Measurements from ENCODE around the gene PDLIM4.

The PDLIM4 gene

GRCh38 chr5:132219289-132219970 lies 38.1 kb upstream of the PDLIM4 start:
- Histone ChIP-seq H3K4me1 (ENCODE audit: insufficient read depth, low read length) (no peaks in the 10 kb centered on the region), H3K27me3 (ENCODE audit: insufficient read depth, low read length) (no peaks in the 10 kb centered on the region), H3K4me3 (ENCODE audit: low read length) (no peak overlapping the region), H3K36me3 (ENCODE audit: insufficient read depth, low read length) (no peaks in the 10 kb centered on the region), H3K9ac (ENCODE audit: low read depth, low read length) (no peak overlapping the region), H3K27ac (ENCODE audit: low read depth, low read length) (no peak overlapping the region), H3K9me3 (ENCODE audit: insufficient read depth, low read depth, low read length) (no peaks in the 10 kb centered on the region)
- 91% methylated on average over 6 of the region's 6 CpGs for WGBS

GRCh38 chr5:132219981-132220380 lies 37.5 kb upstream of the PDLIM4 start:
- no peaks in the 10 kb centered on the region for H3K27me3 ChIP-seq (ENCODE audit: insufficient read depth, low read length)
- H3K27ac ChIP-seq (ENCODE audit: low read depth, low read length): no peak overlapping the region
- no peaks in the 10 kb centered on the region for H3K4me1 ChIP-seq (ENCODE audit: insufficient read depth, low read length)
- no peaks in the 10 kb centered on the region for H3K9me3 ChIP-seq (ENCODE audit: insufficient read depth, low read depth, low read length)
- 91% methylated on average over 1 of the region's 1 CpG for WGBS
- H3K4me3 ChIP-seq (ENCODE audit: low read length): no peak overlapping the region
- no peak overlapping the region for H3K9ac ChIP-seq (ENCODE audit: low read depth, low read length)
- H3K36me3 ChIP-seq (ENCODE audit: insufficient read depth, low read length): no peaks in the 10 kb centered on the region

GRCh38 chr5:132220491-132220890 lies 37.0 kb upstream of the PDLIM4 start:
- Histone ChIP-seq H3K36me3 (ENCODE audit: insufficient read depth, low read length) (no peaks in the 10 kb centered on the region), H3K27ac (ENCODE audit: low read depth, low read length) (no peak overlapping the region)
- 89% methylated on average over 2 of the region's 2 CpGs for WGBS

GRCh38 chr5:132221781-132222648 lies 35.5 kb upstream of the PDLIM4 start:
- no peaks in the 10 kb centered on the region for H3K4me1 ChIP-seq (ENCODE audit: insufficient read depth, low read length)
- H3K27me3 ChIP-seq (ENCODE audit: insufficient read depth, low read length): peaks cover 17% of the 10 kb centered on the region
- H3K4me3 ChIP-seq (ENCODE audit: low read length): no peak overlapping the region
- H3K9ac ChIP-seq (ENCODE audit: low read depth, low read length): no peak overlapping the region
- no peaks in the 10 kb centered on the region for H3K9me3 ChIP-seq (ENCODE audit: insufficient read depth, low read depth, low read length)
- H3K27ac ChIP-seq (ENCODE audit: low read depth, low read length): no peak overlapping the region
- 91% methylated on average over 7 of the region's 7 CpGs for WGBS
- no peaks in the 10 kb centered on the region for H3K36me3 ChIP-seq (ENCODE audit: insufficient read depth, low read length)

More at GRCh38 chr5:132220491-132220890, 37.0 kb upstream of the PDLIM4 start:
- H3K9ac ChIP-seq (ENCODE audit: low read depth, low read length): no peak overlapping the region
- no peaks in the 10 kb centered on the region for H3K4me1 ChIP-seq (ENCODE audit: insufficient read depth, low read length)
- no peaks in the 10 kb centered on the region for H3K9me3 ChIP-seq (ENCODE audit: insufficient read depth, low read depth, low read length)
- peaks cover 2% of the 10 kb centered on the region; the same call in 1 of the 2 replicates for H3K27me3 ChIP-seq (ENCODE audit: insufficient read depth, low read length)
- no peak overlapping the region for H3K4me3 ChIP-seq (ENCODE audit: low read length)

- Histone ChIP-seq H3K4me3 (ENCODE audit: low read length) (no peak overlapping the region), H3K9me3 (ENCODE audit: insufficient read depth, low read depth, low read length) (no peaks in the 10 kb centered on the region), H3K36me3 (ENCODE audit: insufficient read depth, low read length) (no peaks in the 10 kb centered on the region), H3K4me1 (ENCODE audit: insufficient read depth, low read length) (no peaks in the 10 kb centered on the region), H3K9ac (ENCODE audit: low read depth, low read length) (no peak overlapping the region), H3K27me3 (ENCODE audit: insufficient read depth, low read length) (peaks cover 22% of the 10 kb centered on the region), H3K27ac (ENCODE audit: low read depth, low read length) (no peak overlapping the region)
- 95% methylated on average over 3 of the region's 3 CpGs for WGBS
Measured at GRCh38 chr5:132222649-132223038, 34.9 kb upstream of the PDLIM4 start.

GRCh38 chr5:132223861-132224260 lies 33.6 kb upstream of the PDLIM4 start:
- Histone ChIP-seq H3K9me3 (ENCODE audit: insufficient read depth, low read depth, low read length) (no peaks in the 10 kb centered on the region), H3K4me1 (ENCODE audit: insufficient read depth, low read length) (no peaks in the 10 kb centered on the region), H3K27me3 (ENCODE audit: insufficient read depth, low read length) (peaks cover 26% of the 10 kb centered on the region), H3K27ac (ENCODE audit: low read depth, low read length) (no peak overlapping the region), H3K9ac (ENCODE audit: low read depth, low read length) (no peak overlapping the region), H3K4me3 (ENCODE audit: low read length) (no peak overlapping the region), H3K36me3 (ENCODE audit: insufficient read depth, low read length) (no peaks in the 10 kb centered on the region)
- WGBS: 90% methylated on average over 2 of the region's 2 CpGs

- Histone ChIP-seq H3K36me3 (ENCODE audit: insufficient read depth, low read length) (no peaks in the 10 kb centered on the region), H3K27me3 (ENCODE audit: insufficient read depth, low read length) (peaks cover 34% of the 10 kb centered on the region), H3K9ac (ENCODE audit: low read depth, low read length) (no peak overlapping the region), H3K27ac (ENCODE audit: low read depth, low read length) (no peak overlapping the region), H3K4me1 (ENCODE audit: insufficient read depth, low read length) (no peaks in the 10 kb centered on the region), H3K4me3 (ENCODE audit: low read length) (no peak overlapping the region), H3K9me3 (ENCODE audit: insufficient read depth, low read depth, low read length) (no peaks in the 10 kb centered on the region)
- 92% methylated on average over 1 of the region's 1 CpG for WGBS
Measured at GRCh38 chr5:132224716-132225115, 32.8 kb upstream of the PDLIM4 start.

GRCh38 chr5:132225165-132226032 lies 32.1 kb upstream of the PDLIM4 start:
- H3K9me3 ChIP-seq (ENCODE audit: insufficient read depth, low read depth, low read length): no peaks in the 10 kb centered on the region
- H3K27me3 ChIP-seq (ENCODE audit: insufficient read depth, low read length): peaks cover 38% of the 10 kb centered on the region
- H3K27ac ChIP-seq (ENCODE audit: low read depth, low read length): no peak overlapping the region
- no peaks in the 10 kb centered on the region for H3K4me1 ChIP-seq (ENCODE audit: insufficient read depth, low read length)
- H3K4me3 ChIP-seq (ENCODE audit: low read length): no peak overlapping the region
- WGBS: 81% methylated on average over 13 of the region's 13 CpGs
- no peak overlapping the region for H3K9ac ChIP-seq (ENCODE audit: low read depth, low read length)
- H3K36me3 ChIP-seq (ENCODE audit: insufficient read depth, low read length): no peaks in the 10 kb centered on the region

GRCh38 chr5:132226516-132227234 lies 30.8 kb upstream of the PDLIM4 start:
- H3K9ac ChIP-seq (ENCODE audit: low read depth, low read length): peak overlapping the region; percentile 80; the same call in 1 of the 2 replicates
- WGBS: 70% methylated on average over 23 of the region's 23 CpGs
- H3K27ac ChIP-seq (ENCODE audit: low read depth, low read length): no peak overlapping the region
- H3K36me3 ChIP-seq (ENCODE audit: insufficient read depth, low read length): no peaks in the 10 kb centered on the region
- H3K4me1 ChIP-seq (ENCODE audit: insufficient read depth, low read length): no peaks in the 10 kb centered on the region
- H3K4me3 ChIP-seq (ENCODE audit: low read length): peak overlapping the region; percentile 70
- H3K27me3 ChIP-seq (ENCODE audit: insufficient read depth, low read length): peaks cover 38% of the 10 kb centered on the region
- H3K9me3 ChIP-seq (ENCODE audit: insufficient read depth, low read depth, low read length): no peaks in the 10 kb centered on the region

GRCh38 chr5:132227235-132227484 lies 30.3 kb upstream of the PDLIM4 start:
- Histone ChIP-seq H3K9me3 (ENCODE audit: insufficient read depth, low read depth, low read length) (no peaks in the 10 kb centered on the region), H3K4me3 (ENCODE audit: low read length) (peak overlapping the region; percentile 70), H3K27me3 (ENCODE audit: insufficient read depth, low read length) (peaks cover 38% of the 10 kb centered on the region), H3K36me3 (ENCODE audit: insufficient read depth, low read length) (no peaks in the 10 kb centered on the region), H3K27ac (ENCODE audit: low read depth, low read length) (no peak overlapping the region), H3K4me1 (ENCODE audit: insufficient read depth, low read length) (no peaks in the 10 kb centered on the region), H3K9ac (ENCODE audit: low read depth, low read length) (peak overlapping the region; percentile 80)
- WGBS: 3% methylated on average over 13 of the region's 13 CpGs

All from HUES64 (cell line).